OCI-LY3 (cell line): ENCODE measurements around the gene ADARB1.

ENCODE experiments used
- H2AFZ ChIP-seq: fragments of 200-600, 300-600 bp; shearing (Covaris generic); 2 replicates; pipeline ENCODE4 v1.6.0; 2014; ENCODE audit warnings: antibody characterized with exemption, low read depth, low read length
- H3K27ac ChIP-seq: fragments of 200-600, 300-600 bp; sonication (generic); 2 replicates; pipeline ENCODE4 v1.5.1; 2014; ENCODE audit warnings: mild to moderate bottlenecking, low read length, moderate library complexity, mixed read lengths
- H3K27me3 ChIP-seq: fragments of 200-600, 300-600 bp; sonication (generic); 2 replicates; pipeline ENCODE4 v1.6.1; 2014; ENCODE audit warnings: low read depth, low read length, mixed read lengths
- H3K36me3 ChIP-seq: fragments of 200-600, 300-600 bp; sonication (generic); replicated peaks from 2 replicates; pipeline ENCODE3; 2014; ENCODE audit warnings: low read depth, low read length, mixed read lengths
- H3K4me1 ChIP-seq: fragments of 300-600, 200-600 bp; sonication (generic); 2 replicates; pipeline ENCODE4 v1.6.1; 2014; ENCODE audit warnings: low read length, mixed read lengths
- H3K4me2 ChIP-seq: fragments of 200-600, 300-600 bp; sonication (generic); 2 replicates; pipeline ENCODE4 v1.6.1; 2014; ENCODE audit warnings: low read length, mixed read lengths
- H3K4me3 ChIP-seq: fragments of 300-600, 200-600 bp; sonication (generic); 2 replicates; pipeline ENCODE4 v1.5.1; 2014; ENCODE audit warnings: antibody characterized with exemption, mild to moderate bottlenecking, low read length, moderate library complexity
- H3K79me2 ChIP-seq: fragments of 300-600, 200-600 bp; shearing (Covaris generic); 2 replicates; pipeline ENCODE4 v1.6.1; 2014; ENCODE audit warnings: mild to moderate bottlenecking, low read length, mixed read lengths
- H3K9ac ChIP-seq: fragments of 300-600, 200-600 bp; shearing (Covaris generic); 2 replicates; pipeline ENCODE4 v1.6.0; 2014; ENCODE audit warnings: mild to moderate bottlenecking, low read length, moderate library complexity
- H3K9me3 ChIP-seq: fragments of 200-600, 300-600 bp; shearing (Covaris generic); 2 replicates; pipeline ENCODE4 v1.6.1; 2014; ENCODE audit warnings: low read length, mixed read lengths; ENCODE audit not compliant: insufficient read depth
- H4K20me1 ChIP-seq: fragments of 200-600, 300-600 bp; sonication (generic); 2 replicates; pipeline ENCODE4 v1.6.1; 2016; ENCODE audit warnings: low read length, mixed read lengths; ENCODE audit not compliant: insufficient read depth
- CTCF ChIP-seq: fragments of 200-600, 300-600 bp; sonication (generic); IDR thresholded peaks from 2 replicates; pipeline ENCODE4 v1.5.1; 2014; ENCODE audit warnings: antibody characterized with exemption, low read length, low read depth
- EZH2phosphoT487 ChIP-seq: fragments of 200-600 bp; shearing (Covaris generic); IDR thresholded peaks from 2 replicates; pipeline ENCODE4 v1.6.1; 2018; ENCODE audit warnings: antibody characterized with exemption, mixed run types, low read depth

ADARB1 gene

DNA sequence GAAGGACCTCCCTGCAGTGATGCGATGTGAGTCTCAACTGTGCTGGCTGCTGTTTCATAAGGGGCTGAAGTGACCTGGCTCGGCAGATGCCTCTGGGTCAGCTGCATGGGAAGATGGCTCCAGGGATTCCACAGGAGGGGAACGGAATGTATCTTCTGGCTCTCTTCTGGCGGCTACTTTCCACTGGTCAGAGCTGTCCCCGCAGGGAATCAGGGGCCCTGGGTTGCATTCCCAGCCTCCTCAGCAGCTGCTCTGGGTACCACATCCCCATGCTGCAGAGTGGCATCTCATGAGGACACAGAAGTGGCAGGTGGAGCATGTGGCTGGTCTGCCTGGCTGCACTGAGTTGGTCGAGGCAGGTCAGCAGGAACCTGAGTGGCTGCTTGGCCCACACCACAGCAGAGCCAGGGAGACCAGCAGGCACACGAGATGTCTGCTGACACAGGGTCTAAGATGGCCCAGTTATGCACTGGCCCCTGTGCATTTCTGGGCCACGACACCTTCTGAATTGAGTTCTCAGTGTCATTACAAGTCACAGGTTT, 170.5 kb downstream of the ADARB1 start:
- Histone ChIP-seq H3K9ac (no peak overlapping the region), H4K20me1 (no peaks in the 10 kb centered on the region)
- TF ChIP-seq EZH2phosphoT487 (no peak), CTCF (no peak)

DNA sequence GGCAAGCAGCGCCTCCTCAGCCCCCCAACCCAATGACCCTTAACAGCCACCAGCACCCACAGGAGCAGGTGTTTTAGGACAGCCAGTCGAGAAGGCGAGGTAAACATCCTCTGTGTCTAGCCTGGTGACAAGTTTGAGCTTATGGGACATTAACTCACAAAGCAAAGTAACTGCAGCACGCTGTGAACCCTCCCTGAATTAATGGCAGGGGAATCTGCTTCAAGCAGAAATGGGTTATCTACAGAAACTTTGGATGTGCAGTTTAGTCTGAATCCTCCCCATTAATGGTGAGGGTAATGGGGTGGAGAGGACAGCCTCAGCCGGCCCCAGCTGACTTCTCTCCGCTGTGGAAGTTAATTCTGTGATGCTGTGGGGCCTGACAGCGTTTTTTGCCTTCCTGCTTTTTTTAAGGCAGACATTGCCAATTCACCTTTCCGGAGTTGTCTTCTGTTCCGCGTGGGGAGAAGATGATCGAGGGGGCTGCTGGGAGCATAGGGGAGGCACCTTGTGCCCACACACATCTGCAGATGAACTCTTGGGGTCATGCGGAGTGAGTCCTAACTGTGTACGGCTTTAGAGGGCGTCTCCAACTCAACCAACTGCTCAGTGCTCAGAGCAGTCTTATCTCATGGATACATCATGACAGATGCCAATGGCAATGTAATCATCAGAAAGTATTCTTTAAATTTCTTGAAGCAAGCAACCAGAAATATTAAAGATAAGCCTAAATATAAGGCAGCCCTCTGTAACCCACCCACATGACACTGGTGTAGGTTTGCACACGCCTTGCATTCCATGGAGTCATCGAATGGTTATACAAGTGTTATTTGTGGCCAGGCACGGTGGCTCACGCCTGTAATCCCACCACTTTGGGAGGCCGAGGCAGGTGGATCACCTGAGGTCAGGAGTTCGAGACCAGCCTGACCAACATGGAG, 172.3 kb downstream of the ADARB1 start:
- TF ChIP-seq EZH2phosphoT487 (no peak), CTCF (no peak)
- Histone ChIP-seq H3K9me3 (peaks cover 7% of the 10 kb centered on the region; the same call in 1 of the 2 replicates), H3K4me1 (no peaks in the 10 kb centered on the region), H3K9ac (no peak overlapping the region), H3K36me3 (no peaks in the 10 kb centered on the region), H4K20me1 (no peaks in the 10 kb centered on the region), H3K27ac (no peak overlapping the region), H3K79me2 (no peaks in the 10 kb centered on the region), H3K4me3 (no peak overlapping the region), H3K4me2 (no peak overlapping the region), H3K27me3 (no peaks in the 10 kb centered on the region), H2AFZ (no peak overlapping the region)

More for the DNA sequence above, 170.5 kb downstream of the ADARB1 start:
- Histone ChIP-seq H3K27ac (no peak overlapping the region), H3K36me3 (no peaks in the 10 kb centered on the region), H3K9me3 (peaks cover 7% of the 10 kb centered on the region; the same call in 1 of the 2 replicates), H3K4me2 (no peak overlapping the region), H3K79me2 (no peaks in the 10 kb centered on the region), H3K4me1 (no peaks in the 10 kb centered on the region), H3K4me3 (no peak overlapping the region), H3K27me3 (no peaks in the 10 kb centered on the region), H2AFZ (no peak overlapping the region)

GRCh38 chr21:45248301-45248892, 174.0 kb downstream of the ADARB1 start:
- peaks cover 7% of the 10 kb centered on the region; the same call in 1 of the 2 replicates for H3K9me3 ChIP-seq
- H3K79me2 ChIP-seq: no peaks in the 10 kb centered on the region
- H3K9ac ChIP-seq: no peak overlapping the region
- no peak overlapping the region for H3K4me2 ChIP-seq
- no peaks in the 10 kb centered on the region for H3K36me3 ChIP-seq
- no peaks in the 10 kb centered on the region for H3K27me3 ChIP-seq
- H4K20me1 ChIP-seq: no peaks in the 10 kb centered on the region
- no peaks in the 10 kb centered on the region for H3K4me1 ChIP-seq
- TF ChIP-seq CTCF: no peak
- no peak overlapping the region for H2AFZ ChIP-seq
- no peak overlapping the region for H3K27ac ChIP-seq
- no peak overlapping the region for H3K4me3 ChIP-seq

GRCh38 chr21:45248893-45249381, 174.6 kb downstream of the ADARB1 start:
- no peak overlapping the region for H3K4me3 ChIP-seq
- no peaks in the 10 kb centered on the region for H3K4me1 ChIP-seq
- no peak overlapping the region for H3K9ac ChIP-seq

More at GRCh38 chr21:45248893-45249381, 174.6 kb downstream of the ADARB1 start:
- no peak overlapping the region for H2AFZ ChIP-seq
- H3K4me2 ChIP-seq: no peak overlapping the region
- no peaks in the 10 kb centered on the region for H3K36me3 ChIP-seq
- H4K20me1 ChIP-seq: no peaks in the 10 kb centered on the region
- H3K27ac ChIP-seq: no peak overlapping the region
- TF ChIP-seq EZH2phosphoT487 (no peak), CTCF (no peak)
- no peaks in the 10 kb centered on the region for H3K27me3 ChIP-seq
- H3K9me3 ChIP-seq: peaks cover 2% of the 10 kb centered on the region; the same call in 1 of the 2 replicates
- no peaks in the 10 kb centered on the region for H3K79me2 ChIP-seq
